ENCODE data around the gene SLC35E2B. TPM values are rescaled to one million over a fixed set of nuclear protein-coding genes. Genes with fewer than 3 reads are reported as not detected.
"Not testable (repeated sequence)": the region's sequence is repeated elsewhere in the genome, so short reads cannot be mapped to it uniquely, and the experiment has no call there.

SLC35E2B gene
- polyA plus RNA-seq, 2 of the 4 experiments (the other 2 are of a cell fraction) = 10.8 to 13.6 TPM

DNA sequence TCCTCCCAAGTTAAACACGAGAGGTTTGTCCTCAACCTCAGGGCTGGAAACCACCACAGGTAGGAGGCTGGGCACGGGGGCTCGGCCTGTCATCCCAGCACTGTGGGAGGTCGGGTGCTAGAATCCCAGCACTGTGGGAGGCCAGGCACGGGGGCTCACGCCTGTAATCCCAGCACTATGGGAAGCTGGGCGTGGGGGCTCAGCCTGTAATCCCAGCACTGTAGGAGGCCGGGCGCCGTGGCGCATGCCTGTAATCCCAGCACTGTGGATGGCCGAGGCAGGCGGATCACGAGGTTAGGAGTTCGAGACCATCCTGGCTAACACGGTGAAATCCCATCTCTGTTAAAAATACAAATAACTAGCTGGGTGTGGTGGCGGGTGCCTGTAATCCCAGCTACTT is 38.3 kb upstream of the SLC35E2B start:
- 90% methylated on average over 14 of the region's 17 CpGs for WGBS (ENCODE audit: missing lambda C conversion rate)
- H3K27ac ChIP-seq = no peak overlapping the region
- H3K4me2 ChIP-seq = no peak overlapping the region
- DNase-seq (ENCODE audit: low read depth in 1 of 2, low spot score in 1 of 2) (no peak), FAIRE-seq (no peak), ATAC-seq (no peak)
- H3K4me3 ChIP-seq = no peak overlapping the region
- ChIA-PET CTCF (no interaction called here), POLR2A (no interaction called here)
- TF ChIP-seq CHD4 (IDR thresholded peaks at IDR 0.05; ENCODE audit: borderline replicate concordance) (no peak), NFE2L2 (conservative IDR thresholded peaks at IDR 0.05; ENCODE audit: low read length) (no peak), EHMT2 (IDR thresholded peaks at IDR 0.05; ENCODE audit: low read depth) (no peak), PHF8 (IDR thresholded peaks at IDR 0.05; ENCODE audit: borderline replicate concordance, low read depth) (no peak), POLR2A (IDR thresholded peaks at IDR 0.05; ENCODE audit: low read length) (no peak), ZSCAN20 (CRISPR knock-in tag; IDR thresholded peaks at IDR 0.05) (no peak), SREBF2 (IDR thresholded peaks at IDR 0.05) (no peak), TFCP2L1 (CRISPR knock-in tag; IDR thresholded peaks at IDR 0.05) (no peak), RAD21 (conservative IDR thresholded peaks at IDR 0.05 in 1 of 2, IDR thresholded peaks at IDR 0.05 in 1 of 2) (no peak), RFX5 (IDR thresholded peaks at IDR 0.05) (no peak), BHLHE40 (IDR thresholded peaks at IDR 0.05; ENCODE audit: low read depth, low read length) (no peak), FOSB (CRISPR knock-in tag; IDR thresholded peaks at IDR 0.05) (no peak), GATA3 (IDR thresholded peaks at IDR 0.05; ENCODE audit: borderline replicate concordance) (no peak)
- TF ChIP-seq, protein P1, sequence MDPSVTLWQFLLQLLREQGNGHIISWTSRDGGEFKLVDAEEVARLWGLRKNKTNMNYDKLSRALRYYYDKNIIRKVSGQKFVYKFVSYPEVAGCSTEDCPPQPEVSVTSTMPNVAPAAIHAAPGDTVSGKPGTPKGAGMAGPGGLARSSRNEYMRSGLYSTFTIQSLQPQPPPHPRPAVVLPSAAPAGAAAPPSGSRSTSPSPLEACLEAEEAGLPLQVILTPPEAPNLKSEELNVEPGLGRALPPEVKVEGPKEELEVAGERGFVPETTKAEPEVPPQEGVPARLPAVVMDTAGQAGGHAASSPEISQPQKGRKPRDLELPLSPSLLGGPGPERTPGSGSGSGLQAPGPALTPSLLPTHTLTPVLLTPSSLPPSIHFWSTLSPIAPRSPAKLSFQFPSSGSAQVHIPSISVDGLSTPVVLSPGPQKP (IDR thresholded peaks at IDR 0.05; ENCODE audit: low read depth, low read length) = no peak
- no peaks in the 10 kb centered on the region for H3K4me1 ChIP-seq
- H3K9me3 ChIP-seq = no peaks in the 10 kb centered on the region

GRCh38 chr1:1730230-1730629 is 37.6 kb upstream of the SLC35E2B start:
- H3K4me1 ChIP-seq; H3K4me2 ChIP-seq; FAIRE-seq; DNase-seq (ENCODE audit: low read depth in 1 of 2, low spot score in 1 of 2); H3K27ac ChIP-seq; H3K4me3 ChIP-seq; H3K9me3 ChIP-seq; POLR2A ChIA-PET; CTCF ChIA-PET: not testable (repeated sequence)
- 0 out of 6 replicates have a peak, but pooled peaks of 1 of the 2 experiments have one; percentile 13 for ATAC-seq
- WGBS (ENCODE audit: missing lambda C conversion rate) = 98% methylated on average over 8 of the region's 13 CpGs

DNA sequence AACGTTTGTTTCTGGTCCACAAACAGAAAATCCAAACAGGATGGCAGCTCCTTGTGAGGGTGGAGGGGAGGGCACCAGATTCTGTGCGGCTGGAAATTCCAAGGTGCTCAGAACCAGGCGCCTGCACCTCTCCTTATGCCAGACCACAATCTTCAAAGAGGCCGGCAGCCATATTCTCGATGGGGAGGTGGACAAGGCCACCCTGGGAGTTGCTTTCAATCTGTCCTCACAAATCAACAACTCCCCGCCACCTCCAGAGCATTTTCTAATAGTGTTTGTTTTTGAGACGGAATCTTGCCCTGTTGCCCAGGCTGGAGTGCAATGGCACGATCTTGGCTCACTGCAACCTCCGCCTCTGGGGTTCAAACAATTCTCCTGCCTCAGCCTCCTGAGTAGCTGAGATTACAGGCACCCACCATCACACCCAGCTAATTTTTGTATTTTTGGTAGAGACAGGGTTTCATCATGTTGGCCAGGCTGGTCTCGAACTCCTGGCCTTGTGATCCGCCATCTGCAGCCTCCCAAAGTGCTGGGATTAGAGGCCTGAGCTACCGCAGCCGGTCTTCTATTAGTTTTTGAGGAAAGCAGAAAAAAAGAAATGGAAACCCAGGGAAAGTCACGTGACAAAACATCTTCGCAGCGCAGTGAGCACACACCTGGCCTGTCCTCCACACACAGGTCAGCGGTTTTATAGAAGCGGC is 36.7 kb upstream of the SLC35E2B start:
- H3K27ac ChIP-seq; ATAC-seq; POLR2A ChIA-PET; H3K4me1 ChIP-seq; CTCF ChIA-PET; H3K4me2 ChIP-seq; FAIRE-seq; H3K9me3 ChIP-seq; H3K4me3 ChIP-seq; DNase-seq (ENCODE audit: low read depth in 1 of 2, low spot score in 1 of 2): not testable (repeated sequence)
- 94% methylated on average over 16 of the region's 18 CpGs for WGBS (ENCODE audit: missing lambda C conversion rate)

DNA sequence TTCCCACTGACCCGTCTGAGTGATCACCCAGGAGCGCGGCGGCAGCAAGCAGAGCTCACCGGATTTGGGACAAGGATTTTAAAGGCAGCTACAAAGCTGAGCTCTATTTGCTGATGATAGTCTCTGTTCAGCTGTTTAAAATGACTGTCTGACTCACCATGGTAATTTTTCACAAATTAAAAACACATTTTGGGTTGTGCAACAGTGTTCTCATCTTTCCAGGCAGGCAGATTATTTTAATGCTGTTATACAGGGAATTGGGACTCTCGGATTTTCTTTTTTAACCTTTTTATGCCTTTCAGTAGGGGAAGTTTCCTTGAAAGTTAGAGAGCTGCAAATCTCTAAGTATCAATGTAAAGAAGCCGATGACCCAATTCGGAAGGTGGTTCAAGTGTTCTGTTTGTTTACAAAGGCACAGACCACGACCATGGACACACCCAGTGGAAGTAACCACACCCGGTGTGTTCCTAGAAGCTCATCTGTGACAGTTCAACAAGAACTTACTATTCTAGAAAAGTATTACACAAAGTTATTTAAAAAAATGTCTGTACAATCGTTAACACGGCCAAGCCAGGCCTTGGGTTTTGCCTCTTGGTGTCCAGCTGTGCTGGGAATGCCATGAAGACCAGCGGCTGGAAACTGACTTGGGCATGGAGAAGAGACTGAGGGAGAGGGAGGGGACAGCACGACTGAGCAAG is 35.9 kb upstream of the SLC35E2B start:
- H3K4me3 ChIP-seq; ATAC-seq; H3K9me3 ChIP-seq; FAIRE-seq; H3K4me1 ChIP-seq; DNase-seq (ENCODE audit: low read depth in 1 of 2, low spot score in 1 of 2); H3K4me2 ChIP-seq; CTCF ChIA-PET; POLR2A ChIA-PET; H3K27ac ChIP-seq: not testable (repeated sequence)
- 62% methylated on average over 14 of the region's 14 CpGs for WGBS (ENCODE audit: missing lambda C conversion rate)

- H3K4me1 ChIP-seq; FAIRE-seq; POLR2A ChIA-PET; DNase-seq (ENCODE audit: low read depth in 1 of 2, low spot score in 1 of 2); H3K9me3 ChIP-seq; H3K27ac ChIP-seq; H3K4me3 ChIP-seq; H3K4me2 ChIP-seq; ATAC-seq: not testable (repeated sequence)
- WGBS (ENCODE audit: missing lambda C conversion rate) = 90% methylated on average over 11 of the region's 12 CpGs
- CTCF ChIA-PET = interaction anchor here (0.6 kb wide), 1 partner anchor 223 kb away, joined by 3 read pairs; no protein-coding TSS in a partner anchor
Observed at GRCh38 chr1:1727131-1727651, 34.6 kb upstream of the SLC35E2B start.

DNA sequence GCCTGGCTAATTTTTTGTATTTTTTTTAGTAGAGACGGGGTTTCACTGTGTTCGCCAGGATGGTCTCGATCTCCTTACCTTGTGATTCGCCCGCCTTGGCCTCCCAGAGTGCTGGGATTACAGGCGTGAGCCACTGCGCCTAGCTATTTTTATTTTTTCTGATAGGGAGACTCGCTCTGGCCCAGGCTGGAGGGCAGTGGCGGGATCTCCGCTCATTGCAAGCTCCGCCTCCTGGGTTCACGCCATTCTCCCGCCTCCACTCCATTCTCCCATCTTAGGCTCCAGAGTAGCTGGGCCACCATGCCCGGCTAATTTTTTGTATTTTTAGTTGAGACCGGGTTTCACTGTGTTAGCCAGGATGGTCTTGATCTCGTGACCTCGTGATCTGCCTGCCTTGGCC is 33.5 kb upstream of the SLC35E2B start:
- H3K4me2 ChIP-seq; CTCF ChIA-PET; ATAC-seq; H3K4me3 ChIP-seq; FAIRE-seq; H3K27ac ChIP-seq; DNase-seq (ENCODE audit: low read depth in 1 of 2, low spot score in 1 of 2); POLR2A ChIA-PET; H3K4me1 ChIP-seq; H3K9me3 ChIP-seq: not testable (repeated sequence)
- WGBS (ENCODE audit: missing lambda C conversion rate) = 97% methylated on average over 17 of the region's 17 CpGs

Data from A549 (cell line).